ENCODE results near the gene CD86.

CD86 gene

GRCh38 chr3:122060040-122060698 lies 5.0 kb downstream of the CD86 start:
- DNase-seq (ENCODE audit: low spot score), result no peak

GRCh38 chr3:122063908-122064307 lies 8.7 kb downstream of the CD86 start:
- no peak for DNase-seq (ENCODE audit: low spot score)

GRCh38 chr3:122064326-122064725 lies 9.2 kb downstream of the CD86 start:
- DNase-seq (ENCODE audit: low spot score), result no peak

- DNase-seq (ENCODE audit: low spot score), result no peak
Observed at GRCh38 chr3:122066331-122067213, 11.4 kb downstream of the CD86 start.

GRCh38 chr3:122067214-122067550 lies 12.0 kb downstream of the CD86 start:
- DNase-seq (ENCODE audit: low spot score), result no peak

- DNase-seq (ENCODE audit: low spot score), result no peak
Observed at GRCh38 chr3:122067588-122068240, 12.6 kb downstream of the CD86 start.

- DNase-seq (ENCODE audit: low spot score), result no peak
Observed at GRCh38 chr3:122074621-122075265, 19.6 kb downstream of the CD86 start.

- no peak for DNase-seq (ENCODE audit: low spot score)
Observed at GRCh38 chr3:122076491-122077292, 21.5 kb downstream of the CD86 start.

- no peak for DNase-seq (ENCODE audit: low spot score)
Observed at GRCh38 chr3:122077293-122078234, 22.4 kb downstream of the CD86 start.

GRCh38 chr3:122078235-122078935 lies 23.2 kb downstream of the CD86 start:
- DNase-seq (ENCODE audit: low spot score), result no peak

GRCh38 chr3:122079524-122080206 lies 24.5 kb downstream of the CD86 start:
- no peak for DNase-seq (ENCODE audit: low spot score)

GRCh38 chr3:122080207-122080587 lies 25.0 kb downstream of the CD86 start:
- no peak for DNase-seq (ENCODE audit: low spot score)

GRCh38 chr3:122081543-122082247 lies 26.5 kb downstream of the CD86 start:
- no peak for DNase-seq (ENCODE audit: low spot score)

GRCh38 chr3:122082357-122082756 lies 27.2 kb downstream of the CD86 start:
- no peak for DNase-seq (ENCODE audit: low spot score)

GRCh38 chr3:122084799-122085198 lies 29.6 kb downstream of the CD86 start:
- DNase-seq (ENCODE audit: low spot score), result no peak

GRCh38 chr3:122085673-122086072 lies 30.5 kb downstream of the CD86 start:
- peak; percentile 14 for DNase-seq (ENCODE audit: low spot score)

- no peak for DNase-seq (ENCODE audit: low spot score)
Observed at GRCh38 chr3:122088531-122088930, 33.4 kb downstream of the CD86 start.

GRCh38 chr3:122091602-122092295 lies 36.6 kb downstream of the CD86 start:
- DNase-seq (ENCODE audit: low spot score), result no peak

All from AG08396 (cell line).